H1 (cell line): ENCODE results near the gene AGR2. TPM values are rescaled to one million over a fixed set of nuclear protein-coding genes. Genes with fewer than 3 reads are reported as not detected.

Experiments used
- CTCF ChIA-PET: fragments of 300-600 bp; sonication (Branson Sonifier 250); formaldehyde crosslinking; loops from one replicate; lab custom pipeline; 2021; ENCODE audit not compliant: partially characterized antibody; lab: Charles Lee
- POLR2A ChIA-PET: fragments of 300-600 bp; sonication (Branson Sonifier 250); formaldehyde crosslinking; loops from one replicate; lab custom pipeline; 2021; ENCODE audit warnings: inconsistent platforms; ENCODE audit not compliant: partially characterized antibody; lab: Charles Lee
- DNase-seq, 2 experiments: peaks; one replicate each; pipeline versions ENCODE4 v3.0.0 to v3.0.0-alpha.2; 2010 to 2022; ENCODE audit warnings: low spot score in 2 of 2, low read depth in 1 of 2, mixed read lengths in 1 of 2
- FAIRE-seq: peaks from 2 replicates; lab custom pipeline; 2011; peaks lifted over from hg19 to GRCh38; lab: Jason Lieb, UNC
- H2AFZ ChIP-seq: 2 replicates; pipeline ENCODE4 v1.8.1; 2012; ENCODE audit warnings: low read length, inconsistent platforms
- H2AK5ac ChIP-seq: 2 replicates; pipeline ENCODE4 v1.6.1; 2013; ENCODE audit warnings: low read depth, low read length
- H2BK120ac ChIP-seq: replicated peaks from 2 replicates; pipeline ENCODE3; 2013; ENCODE audit warnings: low read depth, low read length, inconsistent platforms
- H2BK12ac ChIP-seq: 2 replicates; pipeline ENCODE4 v1.6.1; 2013; ENCODE audit warnings: low read depth, low read length
- H2BK15ac ChIP-seq: 2 replicates; pipeline ENCODE4 v1.6.1; 2013; ENCODE audit warnings: low read length
- H2BK20ac ChIP-seq: 2 replicates; pipeline ENCODE4 v1.6.1; 2013; ENCODE audit warnings: low read length
- H2BK5ac ChIP-seq: 2 replicates; pipeline ENCODE4 v1.6.1; 2013; ENCODE audit warnings: low read depth, low read length
- H3K14ac ChIP-seq: 2 replicates; pipeline ENCODE4 v1.6.1; 2013; ENCODE audit warnings: inconsistent platforms; ENCODE audit not compliant: insufficient read length
- H3K18ac ChIP-seq: 2 replicates; pipeline ENCODE4 v1.6.1; 2013; ENCODE audit warnings: low read length; ENCODE audit errors: extremely low read depth
- H3K23ac ChIP-seq: 2 replicates; pipeline ENCODE4 v1.6.1; 2013; ENCODE audit warnings: inconsistent platforms; ENCODE audit not compliant: insufficient read length
- H3K23me2 ChIP-seq: 2 replicates; pipeline ENCODE4 v1.6.1; 2013; ENCODE audit warnings: low read depth, low read length
- H3K27ac ChIP-seq: 2 replicates; pipeline ENCODE4 v1.6.1; 2011; ENCODE audit warnings: low read depth, low read length, inconsistent platforms
- H3K27me3 ChIP-seq, 4 experiments: replicated peaks in 1 of 4; 1 replicate in 1 of 4; 2 replicates in 3 of 4; pipeline versions ENCODE4 v1.6.1 to v1.8.1; 2011 to 2013; ENCODE audit warnings: low read length in 3 of 4, mild to moderate bottlenecking in 3 of 4, inconsistent platforms in 2 of 4, mixed read lengths in 2 of 4, moderate library complexity in 1 of 4; ENCODE audit not compliant: control insufficient read depth in 3 of 4, insufficient read depth in 3 of 4; ENCODE audit errors: extremely low read depth in 1 of 4
- H3K36me3 ChIP-seq, 4 experiments: 2 replicates each; pipeline versions ENCODE4 v1.6.1 to v1.8.1; 2011 to 2013; ENCODE audit warnings: mild to moderate bottlenecking in 4 of 4, low read length in 3 of 4, moderate library complexity in 2 of 4, control low read depth in 1 of 4, inconsistent platforms in 1 of 4; ENCODE audit not compliant: insufficient read depth in 4 of 4, control insufficient read depth in 2 of 4
- H3K4ac ChIP-seq: replicated peaks from 2 replicates; pipeline ENCODE3; 2013; ENCODE audit warnings: low read length, low read depth, mixed read lengths, inconsistent platforms; ENCODE audit not compliant: insufficient read length
- H3K4me1 ChIP-seq, 4 experiments: replicated peaks in 1 of 4; 1 replicate in 1 of 4; 2 replicates in 3 of 4; pipeline versions ENCODE4 v1.6.1 to v1.8.1; 2011 to 2013; ENCODE audit warnings: low read length in 3 of 4, inconsistent platforms in 2 of 4, mixed read lengths in 1 of 4; ENCODE audit not compliant: insufficient read depth in 4 of 4, control insufficient read depth in 3 of 4
- H3K4me2 ChIP-seq, 2 experiments: 2 replicates each; pipeline versions ENCODE4 v1.6.1 to v1.8.1; 2011 to 2013; ENCODE audit warnings: low read depth in 2 of 2, low read length in 2 of 2, control low read depth in 1 of 2, inconsistent platforms in 1 of 2, mild to moderate bottlenecking in 1 of 2; ENCODE audit not compliant: insufficient read depth in 1 of 2
- H3K4me3 ChIP-seq, 4 experiments: fragments of 200-600, 300-600 bp in 1 of 4; sonication (generic), shearing (Covaris generic), sonication (Bioruptor Twin) in 1 of 4; 2 replicates each; pipeline versions ENCODE4 v1.5.1 to v1.8.1; 2011 to 2016; ENCODE audit warnings: low read length in 4 of 4, low read depth in 3 of 4, control low read depth in 2 of 4, inconsistent platforms in 2 of 4, mild to moderate bottlenecking in 2 of 4, mixed read lengths in 1 of 4, moderate library complexity in 1 of 4; ENCODE audit not compliant: insufficient read depth in 2 of 4; ENCODE audit errors: extremely low read depth in 1 of 4
- H3K56ac ChIP-seq: replicated peaks from 2 replicates; pipeline ENCODE3; 2013; ENCODE audit warnings: low read depth, mild to moderate bottlenecking, mixed read lengths, low read length, inconsistent platforms; ENCODE audit not compliant: insufficient read length
- H3K79me1 ChIP-seq: 2 replicates; pipeline ENCODE4 v1.6.1; 2013; ENCODE audit warnings: low read depth, low read length, control low read depth
- H3K79me2 ChIP-seq, 2 experiments: 2 replicates each; pipeline versions ENCODE4 v1.6.1 to v1.8.1; 2012 to 2013; ENCODE audit warnings: low read length in 2 of 2, mild to moderate bottlenecking in 2 of 2, inconsistent platforms in 1 of 2; ENCODE audit not compliant: insufficient read depth in 2 of 2, control insufficient read depth in 1 of 2
- H3K9ac ChIP-seq, 4 experiments: replicated peaks in 1 of 4; 1 replicate in 1 of 4; 2 replicates in 3 of 4; pipeline versions ENCODE4 v1.6.1 to v1.8.1; 2011 to 2013; ENCODE audit warnings: low read depth in 3 of 4, low read length in 3 of 4, control low read depth in 2 of 4, mild to moderate bottlenecking in 2 of 4, moderate library complexity in 2 of 4, inconsistent platforms in 1 of 4; ENCODE audit errors: extremely low read depth in 1 of 4
- H3K9me3 ChIP-seq, 2 experiments: 2 replicates each; pipeline versions ENCODE4 v1.6.1 to v1.8.1; 2012 to 2013; ENCODE audit warnings: mild to moderate bottlenecking in 2 of 2, moderate library complexity in 2 of 2, control low read depth in 1 of 2, inconsistent platforms in 1 of 2, low read depth in 1 of 2, low read length in 1 of 2, mixed read lengths in 1 of 2; ENCODE audit not compliant: insufficient read depth in 2 of 2
- H4K20me1 ChIP-seq, 2 experiments: replicated peaks in 1 of 2; 2 replicates each; pipeline versions ENCODE3 to v1.8.1; 2011 to 2013; ENCODE audit warnings: inconsistent platforms in 2 of 2, low read length in 2 of 2, mild to moderate bottlenecking in 1 of 2; ENCODE audit not compliant: insufficient read depth in 2 of 2, control insufficient read depth in 1 of 2
- H4K5ac ChIP-seq: 2 replicates; pipeline ENCODE4 v1.6.1; 2013; ENCODE audit warnings: low read length, low read depth, mixed read lengths, inconsistent platforms; ENCODE audit not compliant: insufficient read length
- H4K8ac ChIP-seq: 2 replicates; pipeline ENCODE4 v1.8.0; 2013; ENCODE audit warnings: mild to moderate bottlenecking, moderate library complexity, low read length, inconsistent platforms; ENCODE audit not compliant: insufficient read depth; ENCODE audit errors: extremely low read depth
- H4K91ac ChIP-seq: replicated peaks from 2 replicates; pipeline ENCODE3; 2013; ENCODE audit warnings: low read length, mixed read lengths, inconsistent platforms; ENCODE audit not compliant: insufficient read length
- ASH2L ChIP-seq: fragments of 200-600, 300-600 bp; sonication (generic); IDR thresholded peaks from one replicate; pipeline ENCODE4 v1.7.1; 2017; ENCODE audit warnings: low read length
- TEAD4 ChIP-seq: IDR thresholded peaks from 2 replicates; pipeline ENCODE4 v1.6.1; 2012; ENCODE audit warnings: low read depth, low read length, inconsistent platforms, mixed read lengths
- WGBS, 2 experiments: shearing (Covaris generic) in 1 of 2; methylation state at CpG; one replicate each; pipeline versions ENCODE4 v1.1.6 to v1.1.7; 2013 to 2015; ENCODE audit warnings: low lambda C conversion rate in 2 of 2, mixed read lengths in 2 of 2, inconsistent platforms in 1 of 2, low coverage in 1 of 2, missing lambda C conversion rate in 1 of 2; ENCODE audit not compliant: insufficient replicate concordance in 2 of 2, insufficient coverage in 1 of 2, insufficient read length in 1 of 2; ENCODE audit errors: extremely low coverage in 1 of 2, missing lambda C conversion rate in 1 of 2; 5-methylcytosine and 5-hydroxymethylcytosine counted together
- polyA plus RNA-seq, 7 experiments: library from polyadenylated mRNA; depleted of rRNA in 3 of 7; stranded (reverse) in 5 of 7; unstranded in 2 of 7; fragments of >200 nt in 5 of 7; fragments of 200-250 nt in 2 of 7; gene quantifications; 1 replicate in 5 of 7; 2 replicates in 1 of 7; 4 replicates in 1 of 7; pipeline versions ENCODE4 v1.2.1 to v1.2.3, GENCODE V29; 2011 to 2013; ENCODE audit warnings: missing spikeins in 2 of 7, mixed read lengths in 2 of 7
- total RNA-seq: library from RNA; stranded (reverse); fragmentation: NEBNext Ultra II Directional; extraction: Animal tissue kit (Norgen Biotek cat#: 25700); gene quantifications from 2 replicates; pipeline ENCODE4 v1.2.1, GENCODE V29; 2021

The AGR2 gene
- total and polyA plus RNA-seq, 2 of the 8 experiments (the other 6 are each of a cell fraction or from before 2014, with no cell fraction given): not detected

GRCh38 chr7:16747102-16747501 lies 57.7 kb downstream of the AGR2 start:
- no peaks in the 10 kb centered on the region for H4K20me1 ChIP-seq
- H3K27ac ChIP-seq: no peak overlapping the region
- no peak overlapping the region for H3K4me3 ChIP-seq
- ChIA-PET CTCF (no interaction called here), POLR2A (no interaction called here)
- no peaks in the 10 kb centered on the region for H3K79me1 ChIP-seq
- H4K5ac ChIP-seq: no peak overlapping the region
- H3K9ac ChIP-seq: no peak overlapping the region
- no peak overlapping the region for H4K8ac ChIP-seq
- H2BK15ac ChIP-seq: no peak overlapping the region
- no peaks in the 10 kb centered on the region for H3K9me3 ChIP-seq
- no peak overlapping the region for H3K4me2 ChIP-seq
- WGBS, 2 experiments: 60% methylated on average over 1 of the region's 1 CpG; no CpG with 5 or more reads in 1 of the 2 experiments
- no peaks in the 10 kb centered on the region for H3K36me3 ChIP-seq
- no peak overlapping the region for H2AFZ ChIP-seq
- H2AK5ac ChIP-seq: no peak overlapping the region
- H2BK120ac ChIP-seq: no peak overlapping the region
- no peaks in the 10 kb centered on the region for H3K79me2 ChIP-seq
- no peak overlapping the region for H3K56ac ChIP-seq
- no peak overlapping the region for H2BK5ac ChIP-seq
- H4K91ac ChIP-seq: no peak overlapping the region
- DNase-seq: no peak
- no peak overlapping the region for H3K14ac ChIP-seq
- no peaks in the 10 kb centered on the region for H3K27me3 ChIP-seq
- TF ChIP-seq ASH2L (no peak), TEAD4 (no peak)
- TF ChIP-seq, all 59 proteins: peak for 0
- no peaks in the 10 kb centered on the region for H3K23me2 ChIP-seq
- FAIRE-seq: no peak
- H2BK12ac ChIP-seq: no peak overlapping the region
- H2BK20ac ChIP-seq: no peak overlapping the region; the same call in 1 of the 2 replicates
- no peak overlapping the region for H3K4ac ChIP-seq
- peaks cover 0 to 10% (median 7%) of the 10 kb centered on the region in 4 experiments; a peak in 5 of 7 replicates for H3K4me1 ChIP-seq
- H3K23ac ChIP-seq: no peak overlapping the region
- no peak overlapping the region for H3K18ac ChIP-seq
